H1 (cell line): Measurements from ENCODE around the gene SLC1A4. TPM values are rescaled to one million over a fixed set of nuclear protein-coding genes. Genes with fewer than 3 reads are reported as not detected.

ENCODE experiments used
- ATF3 ChIP-seq: IDR thresholded peaks from 2 replicates; pipeline ENCODE4 v1.6.1; 2011; ENCODE audit warnings: low read depth, mild to moderate bottlenecking, low read length; ENCODE audit not compliant: insufficient read depth
- CEBPB ChIP-seq: IDR thresholded peaks from 2 replicates; pipeline ENCODE4 v1.6.1; 2012; ENCODE audit warnings: low read depth, low read length
- EGR1 ChIP-seq: IDR thresholded peaks from 2 replicates; pipeline ENCODE4 v1.6.1; 2011; ENCODE audit warnings: low read depth, low read length, borderline replicate concordance
- GABPA ChIP-seq: IDR thresholded peaks from 2 replicates; pipeline ENCODE4 v1.6.1; 2011; ENCODE audit warnings: mild to moderate bottlenecking, low read length, moderate library complexity, borderline replicate concordance; ENCODE audit not compliant: insufficient read depth
- GTF2F1 ChIP-seq: IDR thresholded peaks from 2 replicates; pipeline ENCODE4 v1.6.1; 2012; ENCODE audit warnings: low read depth, low read length, improper control_type of control experiment, borderline replicate concordance
- JUN ChIP-seq: IDR thresholded peaks from 2 replicates; pipeline ENCODE4 v1.6.1; 2011; ENCODE audit warnings: low read depth, mild to moderate bottlenecking, improper control_type of control experiment, low read length
- JUND ChIP-seq: IDR thresholded peaks from 2 replicates; pipeline ENCODE4 v1.6.1; 2011; ENCODE audit warnings: mild to moderate bottlenecking, improper control_type of control experiment, low read length
- NRF1 ChIP-seq: IDR thresholded peaks from 2 replicates; pipeline ENCODE4 v1.6.1; 2011; ENCODE audit warnings: mild to moderate bottlenecking, low read depth, low read length, improper control_type of control experiment
- RNF2 ChIP-seq: fragments of 200-900, 300-1000 bp; sonication (generic); IDR thresholded peaks from 2 replicates; pipeline ENCODE4 v1.7.1; 2016; ENCODE audit warnings: borderline replicate concordance, low read depth, mild to moderate bottlenecking, antibody characterized with exemption, low read length; ENCODE audit not compliant: poor library complexity, severe bottlenecking; ENCODE audit errors: missing control alignments
- polyA plus RNA-seq, 7 experiments: library from polyadenylated mRNA; depleted of rRNA in 3 of 7; stranded (reverse) in 5 of 7; unstranded in 2 of 7; fragments of >200 nt in 5 of 7; fragments of 200-250 nt in 2 of 7; gene quantifications; 1 replicate in 5 of 7; 2 replicates in 1 of 7; 4 replicates in 1 of 7; pipeline versions ENCODE4 v1.2.1 to v1.2.3, GENCODE V29; 2011 to 2013; ENCODE audit warnings: missing spikeins in 2 of 7, mixed read lengths in 2 of 7
- total RNA-seq: library from RNA; stranded (reverse); fragmentation: NEBNext Ultra II Directional; extraction: Animal tissue kit (Norgen Biotek cat#: 25700); gene quantifications from 2 replicates; pipeline ENCODE4 v1.2.1, GENCODE V29; 2021

The SLC1A4 gene
- total and polyA plus RNA-seq, 2 of the 8 experiments (the other 6 are each of a cell fraction or from before 2014, with no cell fraction given): 0.44 to 0.86 TPM

- no peak for TF ChIP-seq RNF2
- no peak for TF ChIP-seq EGR1
- no peak for TF ChIP-seq ATF3
- no peak for TF ChIP-seq GABPA
- TF ChIP-seq JUN: no peak
- TF ChIP-seq JUND: no peak
- TF ChIP-seq GTF2F1: no peak
- TF ChIP-seq NRF1: no peak
- no peak for TF ChIP-seq CEBPB
These were observed 43.0 kb upstream of the SLC1A4 start (continued) for GRCh38 chr2:64945973-64946768.
